ENCODE results near the gene ZBTB40.

ZBTB40 gene

GRCh38 chr1:22472596-22472995 lies 20.9 kb downstream of the ZBTB40 start:
- peak; percentile 48 for DNase-seq (ENCODE audit: low read depth)
- Histone ChIP-seq H3K36me3 (ENCODE audit: control insufficient read depth, insufficient read depth, low read length, severe bottlenecking) (no peaks in the 10 kb centered on the region), H3K9ac (ENCODE audit: low read length) (no peak overlapping the region), H3K4me3 (ENCODE audit: low read length) (no peak overlapping the region), H3K27me3 (replicated peaks; ENCODE audit: control insufficient read depth, insufficient read depth, low read length) (no peaks in the 10 kb centered on the region), H3K9me3 (ENCODE audit: control insufficient read depth, low read length) (no peaks in the 10 kb centered on the region), H3K4me1 (ENCODE audit: control insufficient read depth, insufficient read depth, low read length) (peaks cover 13% of the 10 kb centered on the region)

DNA sequence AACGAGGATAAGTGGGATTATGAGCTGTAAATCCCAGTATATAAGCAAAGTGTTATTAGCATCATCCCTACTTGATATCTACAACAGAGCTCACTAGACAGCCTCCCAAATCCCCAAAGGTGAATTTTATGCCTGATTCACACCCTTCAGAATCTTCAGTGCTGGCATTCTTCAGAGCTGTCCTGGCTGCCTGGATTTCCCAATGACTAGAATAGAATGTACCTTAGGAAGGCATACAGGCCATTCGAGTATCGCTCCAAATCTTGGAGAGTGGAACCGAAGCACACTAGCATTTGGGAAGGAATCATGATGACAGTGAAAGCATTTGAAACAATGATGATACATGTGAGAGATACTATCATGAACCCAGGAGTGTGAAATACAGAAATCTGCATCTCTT lies 22.3 kb downstream of the ZBTB40 start:
- Histone ChIP-seq H3K27me3 (replicated peaks; ENCODE audit: control insufficient read depth, insufficient read depth, low read length) (no peaks in the 10 kb centered on the region), H3K9me3 (ENCODE audit: control insufficient read depth, low read length) (no peaks in the 10 kb centered on the region), H3K4me3 (ENCODE audit: low read length) (no peak overlapping the region), H3K4me1 (ENCODE audit: control insufficient read depth, insufficient read depth, low read length) (peaks cover 13% of the 10 kb centered on the region), H3K36me3 (ENCODE audit: control insufficient read depth, insufficient read depth, low read length, severe bottlenecking) (no peaks in the 10 kb centered on the region), H3K9ac (ENCODE audit: low read length) (no peak overlapping the region)
- DNase-seq (ENCODE audit: low read depth), result no peak

- Histone ChIP-seq H3K27me3 (replicated peaks; ENCODE audit: control insufficient read depth, insufficient read depth, low read length) (no peaks in the 10 kb centered on the region), H3K9me3 (ENCODE audit: control insufficient read depth, low read length) (peaks cover 3% of the 10 kb centered on the region), H3K36me3 (ENCODE audit: control insufficient read depth, insufficient read depth, low read length, severe bottlenecking) (no peaks in the 10 kb centered on the region), H3K4me3 (ENCODE audit: low read length) (no peak overlapping the region), H3K9ac (ENCODE audit: low read length) (no peak overlapping the region), H3K4me1 (ENCODE audit: control insufficient read depth, insufficient read depth, low read length) (peaks cover 8% of the 10 kb centered on the region)
- DNase-seq (ENCODE audit: low read depth), result no peak
Observed at GRCh38 chr1:22476566-22476965, 24.9 kb downstream of the ZBTB40 start.

- H3K9ac ChIP-seq (ENCODE audit: low read length), result no peak overlapping the region
- H3K4me3 ChIP-seq (ENCODE audit: low read length), result no peak overlapping the region
- H3K4me1 ChIP-seq (ENCODE audit: control insufficient read depth, insufficient read depth, low read length), result no peaks in the 10 kb centered on the region
- no peaks in the 10 kb centered on the region for H3K36me3 ChIP-seq (ENCODE audit: control insufficient read depth, insufficient read depth, low read length, severe bottlenecking)
- no peak for DNase-seq (ENCODE audit: low read depth)
- H3K27me3 ChIP-seq (replicated peaks; ENCODE audit: control insufficient read depth, insufficient read depth, low read length), result no peaks in the 10 kb centered on the region
- H3K9me3 ChIP-seq (ENCODE audit: control insufficient read depth, low read length), result peaks cover 6% of the 10 kb centered on the region
Observed at GRCh38 chr1:22483121-22483520, 31.5 kb downstream of the ZBTB40 start.

DNA sequence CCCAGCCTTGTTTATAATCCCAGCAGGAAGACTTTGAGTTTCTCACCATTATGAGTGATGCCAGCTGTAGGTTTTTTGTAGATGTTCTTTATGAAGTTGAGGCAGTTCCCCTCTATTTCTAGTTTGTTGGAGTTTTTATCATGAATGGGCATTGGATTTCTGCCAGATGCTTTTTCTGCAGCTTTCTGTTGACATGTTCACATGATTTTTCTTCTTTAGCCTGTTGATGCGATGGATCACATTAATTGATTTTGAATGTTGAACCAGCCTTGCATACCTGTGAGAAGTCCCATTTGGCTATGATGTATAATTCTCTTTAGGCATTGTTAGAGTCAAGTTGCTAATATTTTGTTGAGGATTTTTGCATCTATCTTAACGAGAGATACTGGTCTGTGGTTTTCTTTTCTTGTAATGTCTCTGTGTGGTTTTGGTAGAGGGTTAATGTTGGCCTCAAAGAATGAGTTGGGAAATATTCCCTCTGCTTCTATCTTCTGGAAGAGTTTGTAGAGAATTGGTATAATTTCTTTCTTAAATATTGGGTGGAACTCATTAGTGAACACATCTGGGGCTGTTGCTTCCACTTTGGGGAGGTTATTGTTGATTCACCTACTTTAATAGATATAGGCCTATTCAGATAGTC lies 33.2 kb downstream of the ZBTB40 start:
- peaks cover 8% of the 10 kb centered on the region for H3K4me1 ChIP-seq (ENCODE audit: control insufficient read depth, insufficient read depth, low read length)
- H3K36me3 ChIP-seq (ENCODE audit: control insufficient read depth, insufficient read depth, low read length, severe bottlenecking), result no peaks in the 10 kb centered on the region
- no peak overlapping the region for H3K4me3 ChIP-seq (ENCODE audit: low read length)
- DNase-seq (ENCODE audit: low read depth), result no peak
- H3K9me3 ChIP-seq (ENCODE audit: control insufficient read depth, low read length), result peaks cover 3% of the 10 kb centered on the region
- no peaks in the 10 kb centered on the region for H3K27me3 ChIP-seq (replicated peaks; ENCODE audit: control insufficient read depth, insufficient read depth, low read length)
- no peak overlapping the region for H3K9ac ChIP-seq (ENCODE audit: low read length)

- Histone ChIP-seq H3K27me3 (replicated peaks; ENCODE audit: control insufficient read depth, insufficient read depth, low read length) (no peaks in the 10 kb centered on the region), H3K4me1 (ENCODE audit: control insufficient read depth, insufficient read depth, low read length) (peaks cover 14% of the 10 kb centered on the region), H3K9me3 (ENCODE audit: control insufficient read depth, low read length) (peaks cover 3% of the 10 kb centered on the region), H3K9ac (ENCODE audit: low read length) (no peak overlapping the region), H3K4me3 (ENCODE audit: low read length) (no peak overlapping the region), H3K36me3 (ENCODE audit: control insufficient read depth, insufficient read depth, low read length, severe bottlenecking) (no peaks in the 10 kb centered on the region)
- DNase-seq (ENCODE audit: low read depth), result no peak
Observed at GRCh38 chr1:22485431-22485830, 33.8 kb downstream of the ZBTB40 start.

DNA sequence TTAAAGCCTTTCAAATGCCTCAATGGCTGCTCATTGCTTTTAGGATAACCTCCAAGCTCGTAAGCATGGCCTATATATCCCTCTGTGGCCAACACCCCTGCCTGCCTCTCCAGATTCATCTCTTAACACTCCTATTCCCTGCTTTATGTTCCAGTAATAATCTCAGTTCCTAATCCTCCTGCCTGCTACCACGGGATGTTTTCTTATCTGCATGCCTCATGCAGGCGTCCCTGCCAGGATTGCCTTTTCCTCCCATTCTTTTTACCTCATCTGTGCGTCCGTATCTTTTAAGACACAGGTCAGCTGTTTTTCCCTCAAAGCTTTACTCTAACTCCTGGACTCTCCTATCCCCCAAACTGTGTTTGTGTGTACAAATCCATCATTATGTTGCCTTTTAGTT lies 36.1 kb downstream of the ZBTB40 start:
- Histone ChIP-seq H3K9ac (ENCODE audit: low read length) (no peak overlapping the region), H3K9me3 (ENCODE audit: control insufficient read depth, low read length) (peaks cover 3% of the 10 kb centered on the region), H3K4me1 (ENCODE audit: control insufficient read depth, insufficient read depth, low read length) (peaks cover 32% of the 10 kb centered on the region), H3K27me3 (replicated peaks; ENCODE audit: control insufficient read depth, insufficient read depth, low read length) (no peaks in the 10 kb centered on the region), H3K4me3 (ENCODE audit: low read length) (no peak overlapping the region), H3K36me3 (ENCODE audit: control insufficient read depth, insufficient read depth, low read length, severe bottlenecking) (no peaks in the 10 kb centered on the region)
- DNase-seq (ENCODE audit: low read depth), result no peak

- H3K9me3 ChIP-seq (ENCODE audit: control insufficient read depth, low read length), result peaks cover 3% of the 10 kb centered on the region
- peaks cover 32% of the 10 kb centered on the region for H3K4me1 ChIP-seq (ENCODE audit: control insufficient read depth, insufficient read depth, low read length)
- H3K27me3 ChIP-seq (replicated peaks; ENCODE audit: control insufficient read depth, insufficient read depth, low read length), result no peaks in the 10 kb centered on the region
- no peaks in the 10 kb centered on the region for H3K36me3 ChIP-seq (ENCODE audit: control insufficient read depth, insufficient read depth, low read length, severe bottlenecking)
- no peak for DNase-seq (ENCODE audit: low read depth)
- H3K9ac ChIP-seq (ENCODE audit: low read length), result no peak overlapping the region
- H3K4me3 ChIP-seq (ENCODE audit: low read length), result no peak overlapping the region
Observed at GRCh38 chr1:22488319-22488718, 36.7 kb downstream of the ZBTB40 start.

GRCh38 chr1:22489278-22489677 lies 37.6 kb downstream of the ZBTB40 start:
- H3K4me1 ChIP-seq (ENCODE audit: control insufficient read depth, insufficient read depth, low read length), result peaks cover 32% of the 10 kb centered on the region
- H3K27me3 ChIP-seq (replicated peaks; ENCODE audit: control insufficient read depth, insufficient read depth, low read length), result no peaks in the 10 kb centered on the region
- no peaks in the 10 kb centered on the region for H3K36me3 ChIP-seq (ENCODE audit: control insufficient read depth, insufficient read depth, low read length, severe bottlenecking)
- H3K9me3 ChIP-seq (ENCODE audit: control insufficient read depth, low read length), result peaks cover 3% of the 10 kb centered on the region
- H3K4me3 ChIP-seq (ENCODE audit: low read length), result no peak overlapping the region
- no peak for DNase-seq (ENCODE audit: low read depth)
- H3K9ac ChIP-seq (ENCODE audit: low read length), result no peak overlapping the region

- Histone ChIP-seq H3K36me3 (ENCODE audit: control insufficient read depth, insufficient read depth, low read length, severe bottlenecking) (no peaks in the 10 kb centered on the region), H3K27me3 (replicated peaks; ENCODE audit: control insufficient read depth, insufficient read depth, low read length) (no peaks in the 10 kb centered on the region), H3K9ac (ENCODE audit: low read length) (no peak overlapping the region), H3K4me1 (ENCODE audit: control insufficient read depth, insufficient read depth, low read length) (peaks cover 37% of the 10 kb centered on the region), H3K9me3 (ENCODE audit: control insufficient read depth, low read length) (no peaks in the 10 kb centered on the region), H3K4me3 (ENCODE audit: low read length) (no peak overlapping the region)
- no peak for DNase-seq (ENCODE audit: low read depth)
Observed at GRCh38 chr1:22489823-22490222, 38.2 kb downstream of the ZBTB40 start.

- no peaks in the 10 kb centered on the region for H3K9me3 ChIP-seq (ENCODE audit: control insufficient read depth, low read length)
- peak; percentile 15 for DNase-seq (ENCODE audit: low read depth)
- H3K4me3 ChIP-seq (ENCODE audit: low read length), result peak overlapping the region; percentile 38
- no peak overlapping the region for H3K9ac ChIP-seq (ENCODE audit: low read length)
- H3K4me1 ChIP-seq (ENCODE audit: control insufficient read depth, insufficient read depth, low read length), result peaks cover 42% of the 10 kb centered on the region
- no peaks in the 10 kb centered on the region for H3K27me3 ChIP-seq (replicated peaks; ENCODE audit: control insufficient read depth, insufficient read depth, low read length)
- no peaks in the 10 kb centered on the region for H3K36me3 ChIP-seq (ENCODE audit: control insufficient read depth, insufficient read depth, low read length, severe bottlenecking)
Observed at GRCh38 chr1:22490309-22490708, 38.7 kb downstream of the ZBTB40 start.
